ENCODE data around the gene C2orf69. TPM values are rescaled to one million over a fixed set of nuclear protein-coding genes. Genes with fewer than 3 reads are reported as not detected.
A peak's percentile ranks its signal among the peaks of the same experiment; 100 is the strongest.

Gene C2orf69
- total and polyA plus RNA-seq, 2 experiments from 2014 or later = 33.4 to 39.2 TPM

GRCh38 chr2:199936554-199936953 lies 25.5 kb downstream of the C2orf69 start:
- Histone ChIP-seq H3K27ac (ENCODE audit: low read depth) (no peak overlapping the region), H3F3A (replicated peaks; ENCODE audit: low read depth) (no peaks in the 10 kb centered on the region), H2AFZ (no peak overlapping the region), H3K4me2 (no peak overlapping the region), H4K20me1 (replicated peaks; ENCODE audit: insufficient read depth) (no peaks in the 10 kb centered on the region; the same call in 1 of the 2 replicates), H3K9me2 (ENCODE audit: insufficient read depth) (no peaks in the 10 kb centered on the region), H3K4me1 (ENCODE audit: insufficient read depth) (no peaks in the 10 kb centered on the region), H3K27me3 (ENCODE audit: insufficient read depth) (no peaks in the 10 kb centered on the region), H3K36me3 (ENCODE audit: insufficient read depth) (peaks cover 13% of the 10 kb centered on the region; the same call in 1 of the 2 replicates), H3K79me2 (replicated peaks; ENCODE audit: insufficient read depth) (0 out of 2 replicates have a peak, but pooled peaks cover 3% of the 10 kb centered on the region), H3K4me3 (no peak overlapping the region)
- no peak for DNase-seq (ENCODE audit: low spot score)
- H3K9me3 Mint-ChIP-seq = no peaks in the 10 kb centered on the region
- ATAC-seq = no peak
- peaks cover 2% of the 10 kb centered on the region for H3K27me3 Mint-ChIP-seq (ENCODE audit: insufficient read depth, low read depth, poor library complexity)
- H3K4me3 Mint-ChIP-seq = no peak overlapping the region
- peaks cover 51% of the 10 kb centered on the region for H3K36me3 Mint-ChIP-seq (ENCODE audit: low read depth)
- TF ChIP-seq JUNB (IDR thresholded peaks at IDR 0.05; ENCODE audit: unreplicated experiment) = no peak
- TF ChIP-seq STAT1 (IDR thresholded peaks at IDR 0.05; ENCODE audit: unreplicated experiment) = no peak
- no peak for TF ChIP-seq EZH2 (IDR thresholded peaks at IDR 0.05; ENCODE audit: low read depth, unreplicated experiment)
- no peak overlapping the region for H3K27ac Mint-ChIP-seq
- no peaks in the 10 kb centered on the region for H3K4me1 Mint-ChIP-seq

- no peaks in the 10 kb centered on the region for H3K9me3 Mint-ChIP-seq
- H3K4me2 ChIP-seq = no peak overlapping the region
- H3K9me2 ChIP-seq (ENCODE audit: insufficient read depth) = no peaks in the 10 kb centered on the region
- H2AFZ ChIP-seq = no peak overlapping the region
- peaks cover 2% of the 10 kb centered on the region for H3K27me3 Mint-ChIP-seq (ENCODE audit: insufficient read depth, low read depth, poor library complexity)
- H3K4me3 Mint-ChIP-seq = no peak overlapping the region
- H3K36me3 Mint-ChIP-seq (ENCODE audit: low read depth) = peaks cover 62% of the 10 kb centered on the region
- H3K27ac ChIP-seq (ENCODE audit: low read depth) = no peak overlapping the region
- no peak overlapping the region for H3K4me3 ChIP-seq
- DNase-seq (ENCODE audit: low spot score) = peak; percentile 59
- H3K36me3 ChIP-seq (ENCODE audit: insufficient read depth) = peaks cover 30% of the 10 kb centered on the region
- H4K20me1 ChIP-seq (replicated peaks; ENCODE audit: insufficient read depth) = no peaks in the 10 kb centered on the region; the same call in none of the 2 replicates
- TF ChIP-seq ETS1 (IDR thresholded peaks at IDR 0.05) = no peak
- TF ChIP-seq CTCF (conservative IDR thresholded peaks at IDR 0.05; ENCODE audit: low read depth in 2 of 2) = peak in 1 of 2 experiments; percentile 57; a peak in 3 of 4 replicates
- no peak for TF ChIP-seq ZNF331 (CRISPR knock-in tag; IDR thresholded peaks at IDR 0.05; ENCODE audit: low read depth)
- no peak; the same call in 2 of the 3 replicates for ATAC-seq
- peaks cover 18% of the 10 kb centered on the region for H3K79me2 ChIP-seq (replicated peaks; ENCODE audit: insufficient read depth)
- H3K4me1 ChIP-seq (ENCODE audit: insufficient read depth) = no peaks in the 10 kb centered on the region
- no peak overlapping the region for H3K27ac Mint-ChIP-seq
- H3K27me3 ChIP-seq (ENCODE audit: insufficient read depth) = no peaks in the 10 kb centered on the region
- no peaks in the 10 kb centered on the region for H3K4me1 Mint-ChIP-seq
- H3F3A ChIP-seq (replicated peaks; ENCODE audit: low read depth) = no peaks in the 10 kb centered on the region
Measured at GRCh38 chr2:199940373-199940772, 29.3 kb downstream of the C2orf69 start.

- H3K36me3 ChIP-seq (ENCODE audit: insufficient read depth) = peaks cover 29% of the 10 kb centered on the region
- H3K27me3 Mint-ChIP-seq (ENCODE audit: insufficient read depth, low read depth, poor library complexity) = peaks cover 2% of the 10 kb centered on the region
- no peaks in the 10 kb centered on the region for H3K4me1 Mint-ChIP-seq
- H3K4me2 ChIP-seq = no peak overlapping the region
- ATAC-seq (no peak), DNase-seq (ENCODE audit: low spot score) (no peak)
- no peaks in the 10 kb centered on the region for H3K4me1 ChIP-seq (ENCODE audit: insufficient read depth)
- no peaks in the 10 kb centered on the region for H3F3A ChIP-seq (replicated peaks; ENCODE audit: low read depth)
- no peak overlapping the region for H3K4me3 Mint-ChIP-seq
- H2AFZ ChIP-seq = no peak overlapping the region
- H3K27ac Mint-ChIP-seq = no peak overlapping the region
- H4K20me1 ChIP-seq (replicated peaks; ENCODE audit: insufficient read depth) = peaks cover 9% of the 10 kb centered on the region
- H3K9me3 Mint-ChIP-seq = no peaks in the 10 kb centered on the region
- H3K27me3 ChIP-seq (ENCODE audit: insufficient read depth) = no peaks in the 10 kb centered on the region
- H3K79me2 ChIP-seq (replicated peaks; ENCODE audit: insufficient read depth) = peaks cover 29% of the 10 kb centered on the region
- no peaks in the 10 kb centered on the region for H3K9me2 ChIP-seq (ENCODE audit: insufficient read depth)
- no peak overlapping the region for H3K27ac ChIP-seq (ENCODE audit: low read depth)
- H3K4me3 ChIP-seq = no peak overlapping the region
- H3K36me3 Mint-ChIP-seq (ENCODE audit: low read depth) = peaks cover 62% of the 10 kb centered on the region
- no peak for TF ChIP-seq CTCF (conservative IDR thresholded peaks at IDR 0.05; ENCODE audit: low read depth in 2 of 2)
Measured at GRCh38 chr2:199943373-199943772, 32.3 kb downstream of the C2orf69 start.

Measured in GM23338 (cell line).